ENCODE results near the gene LINGO4.

GRCh38 chr1:151802372-151802771 is 2.8 kb downstream of the LINGO4 start:
- TF ChIP-seq MYC (IDR thresholded peaks at IDR 0.05; ENCODE audit: insufficient read depth, insufficient read length, insufficient replicate concordance, low read length, severe bottlenecking) = no peak
- TF ChIP-seq, protein P1, sequence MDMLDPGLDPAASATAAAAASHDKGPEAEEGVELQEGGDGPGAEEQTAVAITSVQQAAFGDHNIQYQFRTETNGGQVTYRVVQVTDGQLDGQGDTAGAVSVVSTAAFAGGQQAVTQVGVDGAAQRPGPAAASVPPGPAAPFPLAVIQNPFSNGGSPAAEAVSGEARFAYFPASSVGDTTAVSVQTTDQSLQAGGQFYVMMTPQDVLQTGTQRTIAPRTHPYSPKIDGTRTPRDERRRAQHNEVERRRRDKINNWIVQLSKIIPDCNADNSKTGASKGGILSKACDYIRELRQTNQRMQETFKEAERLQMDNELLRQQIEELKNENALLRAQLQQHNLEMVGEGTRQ (IDR thresholded peaks at IDR 0.05; ENCODE audit: borderline replicate concordance, low read depth, low read length) = no peak
- no peak for TF ChIP-seq SIX5 (IDR thresholded peaks at IDR 0.05; ENCODE audit: low read depth, low read length, severe bottlenecking)
- TF ChIP-seq POLR2A (IDR thresholded peaks at IDR 0.05; ENCODE audit: low read depth, low read length) = no peak
- TF ChIP-seq SMC3 (IDR thresholded peaks at IDR 0.05; ENCODE audit: borderline replicate concordance, low read length) = no peak
- TF ChIP-seq, protein P2, sequence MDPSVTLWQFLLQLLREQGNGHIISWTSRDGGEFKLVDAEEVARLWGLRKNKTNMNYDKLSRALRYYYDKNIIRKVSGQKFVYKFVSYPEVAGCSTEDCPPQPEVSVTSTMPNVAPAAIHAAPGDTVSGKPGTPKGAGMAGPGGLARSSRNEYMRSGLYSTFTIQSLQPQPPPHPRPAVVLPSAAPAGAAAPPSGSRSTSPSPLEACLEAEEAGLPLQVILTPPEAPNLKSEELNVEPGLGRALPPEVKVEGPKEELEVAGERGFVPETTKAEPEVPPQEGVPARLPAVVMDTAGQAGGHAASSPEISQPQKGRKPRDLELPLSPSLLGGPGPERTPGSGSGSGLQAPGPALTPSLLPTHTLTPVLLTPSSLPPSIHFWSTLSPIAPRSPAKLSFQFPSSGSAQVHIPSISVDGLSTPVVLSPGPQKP (IDR thresholded peaks at IDR 0.05; ENCODE audit: low read depth, low read length) = no peak
- TF ChIP-seq CTCF (IDR thresholded peaks at IDR 0.05 in 2 of 3, conservative IDR thresholded peaks at IDR 0.05 in 1 of 3; ENCODE audit: control insufficient read depth in 2 of 3, extremely low read depth in 1 of 3, insufficient read depth in 1 of 3, low read depth in 3 of 3, low read length in 3 of 3) = no peak
- TF ChIP-seq HDAC2 (IDR thresholded peaks at IDR 0.05) = no peak
- no peak for TF ChIP-seq POLR2AphosphoS2 (IDR thresholded peaks at IDR 0.05; ENCODE audit: low read depth, low read length)

Data from GM12878 (cell line).